HG02798 (cell line): ENCODE measurements around the gene PMEL.
"Not testable (repeated sequence)": the region's sequence is repeated elsewhere in the genome, so short reads cannot be mapped to it uniquely, and the experiment has no call there.

Experiments
- ATAC-seq: cut with Tn5 transposase; IDR thresholded peaks from one replicate; pipeline ENCODE4 v1.9.1; 2021; ENCODE audit warnings: mild to moderate bottlenecking; ENCODE audit not compliant: unreplicated experiment, poor library complexity

Gene PMEL

GRCh38 chr12:55925870-55926737, 39.7 kb downstream of the PMEL start:
- no peak for ATAC-seq

- no peak for ATAC-seq
Measured at GRCh38 chr12:55925371-55925770, 40.5 kb downstream of the PMEL start.

GRCh38 chr12:55923648-55924047, 42.2 kb downstream of the PMEL start:
- ATAC-seq: not testable (repeated sequence)

- no peak for ATAC-seq
Measured at GRCh38 chr12:55922126-55922525, 43.7 kb downstream of the PMEL start.

GRCh38 chr12:55919032-55919431, 46.8 kb downstream of the PMEL start:
- ATAC-seq: not testable (repeated sequence)

GRCh38 chr12:55915482-55915859, 50.4 kb downstream of the PMEL start:
- ATAC-seq: no peak

GRCh38 chr12:55912908-55913307, 52.9 kb downstream of the PMEL start:
- ATAC-seq: no peak

- no peak for ATAC-seq
Measured at GRCh38 chr12:55909513-55909884, 56.3 kb downstream of the PMEL start.

- ATAC-seq: no peak
Measured at GRCh38 chr12:55908726-55909512, 56.9 kb downstream of the PMEL start.

GRCh38 chr12:55906056-55906455, 59.8 kb downstream of the PMEL start:
- no peak for ATAC-seq
